GM21528 (cell line): Measurements from ENCODE around the gene TAS2R1.

Experiments used
- ATAC-seq: cut with Tn5 transposase; IDR thresholded peaks from one replicate; pipeline ENCODE4 v1.9.1; 2021; ENCODE audit warnings: mild to moderate bottlenecking, moderate library complexity; ENCODE audit not compliant: unreplicated experiment, low FRiP score

The TAS2R1 gene

GRCh38 chr5:9596171-9596780 lies 33.9 kb downstream of the TAS2R1 start:
- no peak for ATAC-seq

GRCh38 chr5:9594913-9595312 lies 35.2 kb downstream of the TAS2R1 start:
- ATAC-seq = no peak

GRCh38 chr5:9589049-9589835 lies 40.9 kb downstream of the TAS2R1 start:
- no peak for ATAC-seq

GRCh38 chr5:9588254-9588653 lies 41.9 kb downstream of the TAS2R1 start:
- no peak for ATAC-seq

- ATAC-seq = no peak
These were observed 43.0 kb downstream of the TAS2R1 start for GRCh38 chr5:9587135-9587534.

- ATAC-seq = no peak
These were observed 47.7 kb downstream of the TAS2R1 start for GRCh38 chr5:9582406-9582805.
